Measurements from ENCODE around the gene AP3S2. TPM values are rescaled to one million over a fixed set of nuclear protein-coding genes. Genes with fewer than 3 reads are reported as not detected.
A peak's percentile ranks its signal among the peaks of the same experiment; 100 is the strongest.
"Not testable (repeated sequence)": the region's sequence is repeated elsewhere in the genome, so short reads cannot be mapped to it uniquely, and the experiment has no call there.

Gene AP3S2
- total and polyA plus RNA-seq, 4 experiments from 2014 or later = 34.1 to 37.3 (median 35.4) TPM

DNA sequence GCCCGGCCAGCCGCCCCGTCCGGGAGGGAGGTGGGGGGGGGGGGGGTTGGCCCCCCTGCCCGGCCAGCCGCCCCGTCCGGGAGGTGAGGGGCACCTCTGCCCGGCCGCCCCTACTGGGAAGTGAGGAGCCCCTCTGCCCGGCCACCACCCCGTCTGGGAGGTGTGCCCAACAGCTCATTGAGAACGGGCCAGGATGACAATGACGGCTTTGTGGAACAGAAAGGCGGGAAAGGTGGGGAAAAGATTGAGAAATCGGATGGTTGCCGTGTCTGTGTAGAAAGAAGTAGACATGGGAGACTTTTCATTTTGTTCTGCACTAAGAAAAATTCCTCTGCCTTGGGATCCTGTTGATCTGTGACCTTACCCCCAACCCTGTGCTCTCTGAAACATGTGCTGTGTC lies 38.9 kb downstream of the AP3S2 start:
- H3K27me3 ChIP-seq (ENCODE audit: insufficient read depth, low read length); H3K27ac ChIP-seq (ENCODE audit: low read depth, low read length); H3K4me3 Mint-ChIP-seq; intact Hi-C loops (cut with micrococcal nuclease); CTCF ChIA-PET (ENCODE audit: partially characterized antibody); H3K9me3 Mint-ChIP-seq; DNase-seq; H3K27ac Mint-ChIP-seq; H3K4me1 Mint-ChIP-seq; H3K4me3 ChIP-seq (ENCODE audit: low read length in 2 of 2); H3K4me1 ChIP-seq (ENCODE audit: insufficient read depth, low read length); H3K27me3 Mint-ChIP-seq; H3K9me3 ChIP-seq (ENCODE audit: control insufficient read depth in 1 of 2, low read length in 2 of 2); POLR2A ChIA-PET (ENCODE audit: partially characterized antibody): not testable (repeated sequence)
- H3K36me3 ChIP-seq (ENCODE audit: insufficient read depth, low read length) = peaks cover 15% of the 10 kb centered on the region
- peaks cover 38 to 49% of the 10 kb centered on the region in 2 donors for H3K36me3 Mint-ChIP-seq

DNA sequence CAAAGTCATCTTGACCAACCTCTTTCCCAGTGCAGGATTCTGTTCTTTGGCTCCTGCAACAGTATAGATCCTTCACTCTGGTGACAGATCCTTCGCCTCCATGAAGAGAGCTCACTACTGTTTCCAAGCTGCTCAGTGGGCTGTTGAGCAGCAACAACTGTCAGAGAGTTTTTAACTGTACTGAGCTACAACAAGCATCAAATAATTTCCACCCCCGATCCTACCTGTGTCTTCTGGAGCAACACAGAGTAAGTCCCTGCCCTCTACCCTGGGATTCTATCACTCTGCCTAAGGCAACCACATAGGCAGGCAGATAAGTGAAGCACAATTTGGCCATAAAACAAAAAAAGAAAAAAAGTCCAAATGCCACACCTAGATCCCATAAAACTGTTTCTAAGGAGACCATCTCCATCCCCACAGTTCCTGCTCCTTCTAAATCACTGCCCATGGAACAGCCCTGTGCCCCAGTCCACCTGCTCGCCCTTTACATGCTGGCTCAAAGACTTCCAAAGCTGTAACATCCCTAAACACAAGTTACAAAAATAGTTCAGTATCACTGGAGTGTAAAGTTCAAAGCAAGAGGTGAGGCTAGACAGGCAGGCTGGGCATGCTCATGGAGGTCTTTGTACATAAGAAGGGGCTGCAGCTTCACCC lies 41.3 kb downstream of the AP3S2 start:
- POLR2A ChIA-PET (ENCODE audit: partially characterized antibody) = no interaction called here
- no peak overlapping the region for H3K27ac ChIP-seq (ENCODE audit: low read depth, low read length)

DNA sequence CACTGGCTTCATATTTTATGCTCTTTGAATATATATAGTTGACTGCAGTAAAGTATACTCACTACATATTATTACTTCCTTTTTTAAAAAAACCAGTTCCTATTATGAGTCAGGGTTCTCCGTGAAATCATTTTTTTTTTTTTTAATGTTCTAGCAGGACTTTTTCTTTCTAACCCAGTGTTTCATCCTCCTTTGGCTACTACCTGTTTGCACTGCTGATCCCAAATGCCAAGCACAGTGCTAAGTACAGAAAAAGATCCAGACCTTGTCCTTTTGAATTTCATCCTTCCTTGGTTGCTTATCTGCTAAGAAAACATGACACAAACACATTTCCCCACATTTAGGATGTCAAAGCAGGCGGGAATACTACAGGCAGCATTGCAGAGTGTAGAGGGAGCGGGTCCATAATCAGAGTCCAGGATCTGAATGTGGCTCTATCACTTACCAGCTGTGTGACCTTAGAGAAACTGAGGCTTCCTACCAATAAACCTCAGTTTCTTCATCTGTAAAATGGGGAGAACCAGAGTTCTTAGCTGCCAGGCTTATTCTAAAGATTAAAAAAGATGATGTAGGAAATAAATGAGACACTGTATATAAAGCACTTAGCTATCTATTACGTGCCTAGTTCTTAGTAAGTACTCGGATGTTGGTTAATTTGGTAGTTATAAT lies 42.0 kb downstream of the AP3S2 start:
- Mint-ChIP-seq H3K36me3 (peaks cover 47 to 49% of the 10 kb centered on the region in 2 donors), H3K27me3 (no peaks in the 10 kb centered on the region), H3K27ac (peak overlapping the region in 1 of 7 donors; percentile 4), H3K4me1 (peaks cover 0 to under 1% (median 0%) of the 10 kb centered on the region in 4 donors), H3K4me3 (no peak overlapping the region), H3K9me3 (no peaks in the 10 kb centered on the region)
- intact Hi-C loops (cut with micrococcal nuclease) = no loop called here
- ChIA-PET CTCF (ENCODE audit: partially characterized antibody) (interaction anchor here (0.5 kb wide), 1 partner anchor 324 kb away, joined by 3 read pairs; no protein-coding TSS in a partner anchor), POLR2A (ENCODE audit: partially characterized antibody) (no interaction called here)
- H3K36me3 ChIP-seq (ENCODE audit: insufficient read depth, low read length) = peaks cover 18% of the 10 kb centered on the region
- no peaks in the 10 kb centered on the region for H3K4me1 ChIP-seq (ENCODE audit: insufficient read depth, low read length)
- H3K27me3 ChIP-seq (ENCODE audit: insufficient read depth, low read length) = no peaks in the 10 kb centered on the region
- no peak overlapping the region for H3K27ac ChIP-seq (ENCODE audit: low read depth, low read length)
- no peaks in the 10 kb centered on the region for H3K9me3 ChIP-seq (ENCODE audit: control insufficient read depth in 1 of 2, low read length in 2 of 2)
- no peak overlapping the region for H3K4me3 ChIP-seq (ENCODE audit: low read length in 2 of 2)
- DNase-seq = no peak

More for the DNA sequence above, 41.3 kb downstream of the AP3S2 start:
- H3K27me3 Mint-ChIP-seq = no peaks in the 10 kb centered on the region
- intact Hi-C loops (cut with micrococcal nuclease) = no loop called here
- DNase-seq = no peak
- H3K36me3 Mint-ChIP-seq = peaks cover 49 to 52% of the 10 kb centered on the region in 2 donors
- no peaks in the 10 kb centered on the region for H3K9me3 Mint-ChIP-seq
- CTCF ChIA-PET (ENCODE audit: partially characterized antibody) = no interaction called here
- H3K27ac Mint-ChIP-seq = peak overlapping the region in 1 of 7 donors; percentile 15
- Histone ChIP-seq H3K4me3 (ENCODE audit: low read length in 2 of 2) (no peak overlapping the region), H3K36me3 (ENCODE audit: insufficient read depth, low read length) (peaks cover 16% of the 10 kb centered on the region), H3K4me1 (ENCODE audit: insufficient read depth, low read length) (no peaks in the 10 kb centered on the region), H3K27me3 (ENCODE audit: insufficient read depth, low read length) (no peaks in the 10 kb centered on the region), H3K9me3 (ENCODE audit: control insufficient read depth in 1 of 2, low read length in 2 of 2) (no peaks in the 10 kb centered on the region)
- H3K4me3 Mint-ChIP-seq = no peak overlapping the region
- H3K4me1 Mint-ChIP-seq = peaks cover 0 to 1% (median 0%) of the 10 kb centered on the region in 4 donors

DNA sequence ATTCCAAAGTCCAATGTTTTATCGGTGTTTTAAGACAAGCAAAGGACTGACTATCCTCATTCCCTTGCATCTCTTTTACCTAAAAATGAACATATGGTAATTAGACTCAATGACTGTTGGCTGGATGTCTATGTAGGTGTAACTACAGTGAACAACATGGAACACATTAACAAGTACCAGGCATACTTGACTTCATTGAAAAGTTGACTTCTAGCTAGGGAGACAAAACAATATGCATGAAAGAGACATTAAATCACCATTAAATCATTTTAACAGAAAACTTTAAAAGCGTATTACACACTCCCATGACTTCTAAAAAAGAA lies 44.9 kb downstream of the AP3S2 start:
- Mint-ChIP-seq H3K4me3 (no peak overlapping the region), H3K36me3 (peaks cover 53 to 57% of the 10 kb centered on the region in 2 donors), H3K9me3 (no peaks in the 10 kb centered on the region), H3K4me1 (no peaks in the 10 kb centered on the region), H3K27ac (no peak overlapping the region), H3K27me3 (no peaks in the 10 kb centered on the region)
- H3K27me3 ChIP-seq (ENCODE audit: insufficient read depth, low read length) = no peaks in the 10 kb centered on the region
- no peaks in the 10 kb centered on the region for H3K9me3 ChIP-seq (ENCODE audit: control insufficient read depth in 1 of 2, low read length in 2 of 2)
- intact Hi-C loops (cut with micrococcal nuclease) = no loop called here
- ChIA-PET POLR2A (ENCODE audit: partially characterized antibody) (no interaction called here), CTCF (ENCODE audit: partially characterized antibody) (interaction anchor here (0.6 kb wide), 1 partner anchor 95 kb away, joined by 4 read pairs; no protein-coding TSS in a partner anchor)
- no peak overlapping the region for H3K4me3 ChIP-seq (ENCODE audit: low read length in 2 of 2)
- no peaks in the 10 kb centered on the region for H3K4me1 ChIP-seq (ENCODE audit: insufficient read depth, low read length)
- H3K27ac ChIP-seq (ENCODE audit: low read depth, low read length) = no peak overlapping the region
- H3K36me3 ChIP-seq (ENCODE audit: insufficient read depth, low read length) = peaks cover 18% of the 10 kb centered on the region
- no peak for DNase-seq

DNA sequence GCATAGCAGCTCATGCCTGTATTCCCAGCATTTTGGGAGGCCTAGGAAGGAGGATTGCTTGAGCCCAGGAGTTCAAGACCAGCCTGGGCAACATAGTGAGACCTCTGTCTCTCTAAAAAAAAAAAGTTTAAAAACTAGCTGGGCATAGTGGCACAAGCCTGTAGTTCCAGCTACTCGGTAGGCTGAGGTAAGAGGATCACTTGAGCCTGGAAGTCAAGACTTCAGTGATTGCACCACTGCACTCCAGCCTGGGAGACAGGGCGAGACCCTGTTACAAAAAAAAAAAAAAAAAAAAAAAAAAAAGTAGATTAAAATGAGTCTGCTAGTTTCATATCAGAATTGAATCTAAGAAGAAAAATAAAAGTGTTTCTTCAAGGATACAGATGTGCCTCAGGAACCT lies 46.7 kb downstream of the AP3S2 start:
- Mint-ChIP-seq H3K27ac (peak overlapping the region in 2 of 7 donors; percentile 15 to 46), H3K36me3 (peaks cover 43 to 55% of the 10 kb centered on the region in 2 donors), H3K9me3 (no peaks in the 10 kb centered on the region), H3K4me1 (peaks cover 0 to 1% (median 0%) of the 10 kb centered on the region in 4 donors), H3K4me3 (no peak overlapping the region), H3K27me3 (no peaks in the 10 kb centered on the region)
- DNase-seq = no peak
- H3K27ac ChIP-seq (ENCODE audit: low read depth, low read length) = no peak overlapping the region
- CTCF ChIA-PET (ENCODE audit: partially characterized antibody) = interaction anchor here (1.3 kb wide), 1 partner anchor 28 kb away, joined by 4 read pairs; no protein-coding TSS in a partner anchor
- peaks cover 11% of the 10 kb centered on the region for H3K36me3 ChIP-seq (ENCODE audit: insufficient read depth, low read length)
- no peaks in the 10 kb centered on the region for H3K27me3 ChIP-seq (ENCODE audit: insufficient read depth, low read length)
- H3K9me3 ChIP-seq (ENCODE audit: control insufficient read depth in 1 of 2, low read length in 2 of 2) = no peaks in the 10 kb centered on the region
- no peak overlapping the region for H3K4me3 ChIP-seq (ENCODE audit: low read length in 2 of 2)
- POLR2A ChIA-PET (ENCODE audit: partially characterized antibody) = no interaction called here
- intact Hi-C loops (cut with micrococcal nuclease) = no loop called here
- H3K4me1 ChIP-seq (ENCODE audit: insufficient read depth, low read length) = no peaks in the 10 kb centered on the region

DNA sequence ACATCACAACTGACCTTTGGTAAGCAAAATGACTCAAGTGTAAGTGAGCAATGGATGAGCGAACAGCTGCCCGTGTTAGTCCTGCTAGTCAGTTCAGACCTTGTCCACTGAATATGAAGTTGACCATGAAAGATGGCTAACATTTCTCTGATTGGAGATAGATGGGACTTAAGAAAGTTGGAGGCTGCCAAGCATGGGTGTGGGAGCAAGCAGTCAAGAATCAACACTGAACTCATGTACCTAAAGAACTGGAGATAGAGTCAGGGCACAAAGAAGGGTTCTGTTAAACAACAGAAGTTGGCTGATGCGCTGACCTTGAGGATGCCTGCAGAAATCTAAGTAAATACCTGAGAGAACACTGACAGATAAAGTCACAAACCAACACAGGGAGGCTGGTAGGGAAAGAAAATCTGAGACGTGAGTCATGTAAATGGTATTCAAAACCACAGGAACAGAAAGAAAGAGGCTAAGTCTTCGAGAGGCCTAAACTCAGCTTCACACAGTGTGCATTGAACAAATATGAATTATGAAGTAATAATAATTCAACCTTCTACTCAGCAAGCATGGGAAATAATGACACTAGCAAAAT lies 48.4 kb downstream of the AP3S2 start:
- peaks cover 7% of the 10 kb centered on the region for H3K36me3 ChIP-seq (ENCODE audit: insufficient read depth, low read length)
- no peaks in the 10 kb centered on the region for H3K9me3 Mint-ChIP-seq
- ChIA-PET POLR2A (ENCODE audit: partially characterized antibody) (no interaction called here), CTCF (ENCODE audit: partially characterized antibody) (interaction anchor here (1.6 kb wide), 1 partner anchor 85 kb away, joined by 4 read pairs; no protein-coding TSS in a partner anchor)
- H3K27me3 ChIP-seq (ENCODE audit: insufficient read depth, low read length) = no peaks in the 10 kb centered on the region
- intact Hi-C loops (cut with micrococcal nuclease) = no loop called here
- H3K4me1 ChIP-seq (ENCODE audit: insufficient read depth, low read length) = no peaks in the 10 kb centered on the region
- H3K4me3 Mint-ChIP-seq = no peak overlapping the region
- no peak for DNase-seq
- peaks cover 36 to 55% of the 10 kb centered on the region in 2 donors for H3K36me3 Mint-ChIP-seq
- no peak overlapping the region for H3K4me3 ChIP-seq (ENCODE audit: low read length in 2 of 2)
- peak overlapping the region in 1 of 7 donors; percentile 79 for H3K27ac Mint-ChIP-seq
- H3K9me3 ChIP-seq (ENCODE audit: control insufficient read depth in 1 of 2, low read length in 2 of 2) = no peaks in the 10 kb centered on the region
- no peak overlapping the region for H3K27ac ChIP-seq (ENCODE audit: low read depth, low read length)
- H3K4me1 Mint-ChIP-seq = peaks cover 0 to 6% (median 0%) of the 10 kb centered on the region in 4 donors
- H3K27me3 Mint-ChIP-seq = no peaks in the 10 kb centered on the region

DNA sequence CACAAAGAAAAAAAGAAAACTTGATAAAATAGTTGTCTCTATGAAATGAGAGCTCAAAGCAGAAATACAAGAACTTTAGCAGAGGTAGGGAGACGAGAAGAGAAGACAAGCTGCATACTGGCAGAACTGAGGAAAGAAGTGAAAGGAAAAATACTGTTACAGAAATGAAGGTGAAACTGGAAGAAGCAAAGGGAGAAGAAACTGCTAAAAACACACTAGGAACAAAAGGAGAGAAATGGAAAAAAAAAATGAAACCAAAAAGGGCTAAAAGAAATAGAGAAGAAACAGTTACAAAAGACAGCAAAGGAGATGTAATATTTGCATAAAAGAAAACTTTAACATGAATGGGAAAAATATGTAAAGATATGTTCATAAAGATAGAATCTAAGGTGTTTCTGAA lies 51.8 kb downstream of the AP3S2 start:
- POLR2A ChIA-PET (ENCODE audit: partially characterized antibody) = no interaction called here

More for the DNA sequence above, 51.8 kb downstream of the AP3S2 start:
- Histone ChIP-seq H3K4me3 (ENCODE audit: low read length in 2 of 2) (no peak overlapping the region), H3K4me1 (ENCODE audit: insufficient read depth, low read length) (no peaks in the 10 kb centered on the region), H3K36me3 (ENCODE audit: insufficient read depth, low read length) (peaks cover 6% of the 10 kb centered on the region), H3K27me3 (ENCODE audit: insufficient read depth, low read length) (no peaks in the 10 kb centered on the region), H3K9me3 (ENCODE audit: control insufficient read depth in 1 of 2, low read length in 2 of 2) (no peaks in the 10 kb centered on the region), H3K27ac (ENCODE audit: low read depth, low read length) (no peak overlapping the region)
- CTCF ChIA-PET (ENCODE audit: partially characterized antibody) = interaction anchor here (1.2 kb wide), 1 partner anchor 34 kb away, joined by 3 read pairs; no protein-coding TSS in a partner anchor
- Mint-ChIP-seq H3K4me1 (peaks cover 0 to 6% (median 0%) of the 10 kb centered on the region in 4 donors), H3K36me3 (peaks cover 28 to 52% of the 10 kb centered on the region in 2 donors), H3K27ac (peak overlapping the region in 2 of 7 donors; percentile 18 to 20), H3K9me3 (no peaks in the 10 kb centered on the region), H3K4me3 (no peak overlapping the region), H3K27me3 (no peaks in the 10 kb centered on the region)
- intact Hi-C loops (cut with micrococcal nuclease) = no loop called here
- no peak for DNase-seq

Measured in CD4-positive, alpha-beta memory T cell (primary cell).